ENCODE results near the gene ITPRID1. TPM values are rescaled to one million over a fixed set of nuclear protein-coding genes. Genes with fewer than 3 reads are reported as not detected.

The ITPRID1 gene
- total and polyA plus RNA-seq, 2 of the 8 experiments (the other 6 are each of a cell fraction or from before 2014, with no cell fraction given) = 0.09 to 0.47 TPM

- Histone ChIP-seq H3K4me1 (replicated peaks in 1 of 4; ENCODE audit: control insufficient read depth in 3 of 4, insufficient read depth in 4 of 4, low read length in 3 of 4) (peaks cover 0 to 3% (median 2%) of the 10 kb centered on the region in 4 experiments; a peak in 2 of 7 replicates), H3K27ac (ENCODE audit: low read depth, low read length) (no peak overlapping the region), H3K79me1 (ENCODE audit: low read depth, low read length) (no peaks in the 10 kb centered on the region), H3K23me2 (ENCODE audit: low read depth, low read length) (no peaks in the 10 kb centered on the region), H3K4ac (replicated peaks; ENCODE audit: insufficient read length, low read depth, low read length) (no peak overlapping the region), H3K56ac (replicated peaks; ENCODE audit: insufficient read length, low read depth, low read length) (no peak overlapping the region), H4K91ac (replicated peaks; ENCODE audit: insufficient read length, low read length) (no peak overlapping the region), H3K14ac (ENCODE audit: insufficient read length) (no peak overlapping the region), H2BK12ac (ENCODE audit: low read depth, low read length) (no peak overlapping the region), H3K9ac (replicated peaks in 1 of 4; ENCODE audit: extremely low read depth in 1 of 4, low read depth in 3 of 4, low read length in 3 of 4) (no peak overlapping the region), H3K36me3 (ENCODE audit: control insufficient read depth in 2 of 4, insufficient read depth in 4 of 4, low read length in 3 of 4) (no peaks in the 10 kb centered on the region), H3K4me3 (ENCODE audit: extremely low read depth in 1 of 4, insufficient read depth in 2 of 4, low read depth in 3 of 4, low read length in 4 of 4) (no peak overlapping the region), H4K8ac (ENCODE audit: extremely low read depth, insufficient read depth, low read length) (no peak overlapping the region), H3K79me2 (ENCODE audit: control insufficient read depth in 1 of 2, insufficient read depth in 2 of 2, low read length in 2 of 2) (no peaks in the 10 kb centered on the region), H3K9me3 (ENCODE audit: insufficient read depth in 2 of 2, low read depth in 1 of 2, low read length in 1 of 2) (no peaks in the 10 kb centered on the region), H2BK120ac (replicated peaks; ENCODE audit: low read depth, low read length) (no peak overlapping the region), H2BK15ac (ENCODE audit: low read length) (no peak overlapping the region), H3K18ac (ENCODE audit: extremely low read depth, low read length) (no peak overlapping the region), H4K5ac (ENCODE audit: insufficient read length, low read depth, low read length) (no peak overlapping the region), H3K23ac (ENCODE audit: insufficient read length) (no peak overlapping the region), H2BK20ac (ENCODE audit: low read length) (no peak overlapping the region), H2BK5ac (ENCODE audit: low read depth, low read length) (no peak overlapping the region), H2AFZ (ENCODE audit: low read length) (no peak overlapping the region), H3K4me2 (ENCODE audit: insufficient read depth in 1 of 2, low read depth in 2 of 2, low read length in 2 of 2) (no peak overlapping the region), H2AK5ac (ENCODE audit: low read depth, low read length) (no peak overlapping the region), H3K27me3 (replicated peaks in 1 of 4; ENCODE audit: control insufficient read depth in 3 of 4, extremely low read depth in 1 of 4, insufficient read depth in 3 of 4, low read length in 3 of 4) (no peaks in the 10 kb centered on the region), H4K20me1 (replicated peaks in 1 of 2; ENCODE audit: control insufficient read depth in 1 of 2, insufficient read depth in 2 of 2, low read length in 2 of 2) (no peaks in the 10 kb centered on the region)
- no peak for DNase-seq (ENCODE audit: low read depth in 1 of 2, low spot score in 2 of 2)
- ChIA-PET CTCF (ENCODE audit: partially characterized antibody) (interaction anchor here (0.6 to 1.8 kb wide), 2 partner anchors 31 to 210 kb away, joined by 3 to 4 read pairs; no protein-coding TSS in a partner anchor), POLR2A (ENCODE audit: partially characterized antibody) (no interaction called here)
- TF ChIP-seq SIX5 (IDR thresholded peaks at IDR 0.05; ENCODE audit: low read depth, low read length) (no peak), PHF8 (conservative IDR thresholded peaks at IDR 0.05; ENCODE audit: low read depth, low read length) (no peak), TBP (IDR thresholded peaks at IDR 0.05; ENCODE audit: low read depth, low read length) (no peak), KDM5A (IDR thresholded peaks at IDR 0.05; ENCODE audit: low read length) (no peak), RNF2 (IDR thresholded peaks at IDR 0.05; ENCODE audit: borderline replicate concordance, low read depth, low read length, missing control alignments, poor library complexity, severe bottlenecking) (no peak), EZH2 (IDR thresholded peaks at IDR 0.05; ENCODE audit: low read depth, low read length, severe bottlenecking) (no peak), POLR2A (IDR thresholded peaks at IDR 0.05; ENCODE audit: control extremely low read depth in 1 of 2, low read depth in 2 of 2, low read length in 2 of 2) (no peak), SIRT6 (IDR thresholded peaks at IDR 0.05; ENCODE audit: low read length) (no peak), RBBP5 (IDR thresholded peaks at IDR 0.05; ENCODE audit: borderline replicate concordance, low read depth, low read length) (no peak), CTBP2 (IDR thresholded peaks at IDR 0.05; ENCODE audit: borderline replicate concordance, insufficient read depth, insufficient read length, low read length) (no peak), POLR2AphosphoS5 (IDR thresholded peaks at IDR 0.05; ENCODE audit: low read depth, low read length) (no peak), SIN3A (conservative IDR thresholded peaks at IDR 0.05 in 1 of 2, IDR thresholded peaks at IDR 0.05 in 1 of 2; ENCODE audit: low read depth in 1 of 2, low read length in 2 of 2) (no peak), SP1 (IDR thresholded peaks at IDR 0.05; ENCODE audit: low read depth, low read length) (no peak), SP4 (IDR thresholded peaks at IDR 0.05; ENCODE audit: low read length) (no peak), FOSL1 (IDR thresholded peaks at IDR 0.05; ENCODE audit: insufficient read depth, low read depth, low read length) (no peak), HDAC6 (IDR thresholded peaks at IDR 0.05; ENCODE audit: low read depth, low read length) (no peak)
- FAIRE-seq = no peak
Measured at GRCh38 chr7:31583942-31584341, 70.1 kb downstream of the ITPRID1 start.
